ENCODE data around the gene ATG2A. TPM values are rescaled to one million over a fixed set of nuclear protein-coding genes. Genes with fewer than 3 reads are reported as not detected.

The ATG2A gene
- total RNA-seq, 3 donors from 2014 or later, result 35.4 to 39.8 (median 36.6) TPM

DNA sequence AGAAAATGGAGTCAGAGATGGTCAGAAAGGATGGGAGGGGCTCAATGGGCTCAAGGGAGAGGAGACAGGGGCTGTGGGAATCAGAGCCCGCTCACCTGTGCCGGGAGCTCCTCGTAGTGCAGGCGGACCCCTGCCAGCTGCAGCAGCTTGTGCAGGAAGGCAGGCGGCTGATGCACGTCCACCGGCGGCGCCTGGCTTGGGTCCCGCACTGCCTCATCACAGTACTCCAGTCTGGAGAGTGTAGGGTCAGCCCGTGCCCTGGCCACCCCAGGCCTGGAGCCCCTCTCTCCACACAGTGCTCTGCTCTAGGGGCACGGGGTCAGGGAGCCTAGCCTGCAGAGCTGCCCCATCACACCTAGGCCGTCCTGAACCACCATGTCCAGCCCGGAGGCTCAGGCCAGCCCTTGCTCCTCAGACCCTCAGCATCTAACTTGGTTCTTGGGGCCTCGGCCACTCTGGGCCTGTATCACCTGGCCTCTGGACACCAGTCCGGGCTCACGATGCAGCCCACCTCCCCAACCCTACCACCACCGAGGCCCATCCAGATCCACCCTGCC, 3.8 kb downstream of the ATG2A start:
- ATAC-seq, result no peak
- intact Hi-C loops (cut with DNase I, micrococcal nuclease), result no loop called here
- no peak for DNase-seq

DNA sequence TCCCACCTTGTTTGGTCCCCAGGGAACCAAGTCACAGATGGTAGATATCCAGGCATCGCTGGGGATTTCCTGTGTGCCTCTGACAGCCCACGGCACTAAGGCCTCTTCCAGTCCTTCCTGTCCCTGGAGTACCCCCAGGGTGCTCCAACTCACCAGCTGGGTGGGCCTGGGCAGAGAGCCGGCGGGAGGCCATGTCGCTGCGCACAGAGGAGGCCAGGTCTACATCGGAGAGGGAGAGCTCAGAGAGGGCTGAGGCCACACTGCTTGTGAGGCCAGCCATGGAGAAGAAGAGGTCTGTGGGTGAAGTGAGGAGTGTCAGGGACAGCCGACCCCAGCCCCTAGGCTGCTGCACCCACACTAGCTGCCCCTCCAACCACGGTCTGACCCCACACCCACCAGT, 5.3 kb downstream of the ATG2A start:
- Histone ChIP-seq H3K4me1 (ENCODE audit: low read depth) (peaks cover 13% of the 10 kb centered on the region), H3K4me3 (no peak overlapping the region), H3K36me3 (ENCODE audit: low read depth) (peaks cover 18% of the 10 kb centered on the region), H3K9me3 (no peaks in the 10 kb centered on the region)
- TF ChIP-seq, protein P1, sequence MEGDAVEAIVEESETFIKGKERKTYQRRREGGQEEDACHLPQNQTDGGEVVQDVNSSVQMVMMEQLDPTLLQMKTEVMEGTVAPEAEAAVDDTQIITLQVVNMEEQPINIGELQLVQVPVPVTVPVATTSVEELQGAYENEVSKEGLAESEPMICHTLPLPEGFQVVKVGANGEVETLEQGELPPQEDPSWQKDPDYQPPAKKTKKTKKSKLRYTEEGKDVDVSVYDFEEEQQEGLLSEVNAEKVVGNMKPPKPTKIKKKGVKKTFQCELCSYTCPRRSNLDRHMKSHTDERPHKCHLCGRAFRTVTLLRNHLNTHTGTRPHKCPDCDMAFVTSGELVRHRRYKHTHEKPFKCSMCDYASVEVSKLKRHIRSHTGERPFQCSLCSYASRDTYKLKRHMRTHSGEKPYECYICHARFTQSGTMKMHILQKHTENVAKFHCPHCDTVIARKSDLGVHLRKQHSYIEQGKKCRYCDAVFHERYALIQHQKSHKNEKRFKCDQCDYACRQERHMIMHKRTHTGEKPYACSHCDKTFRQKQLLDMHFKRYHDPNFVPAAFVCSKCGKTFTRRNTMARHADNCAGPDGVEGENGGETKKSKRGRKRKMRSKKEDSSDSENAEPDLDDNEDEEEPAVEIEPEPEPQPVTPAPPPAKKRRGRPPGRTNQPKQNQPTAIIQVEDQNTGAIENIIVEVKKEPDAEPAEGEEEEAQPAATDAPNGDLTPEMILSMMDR (IDR thresholded peaks at IDR 0.05), result no peak
- intact Hi-C loops (cut with DNase I, micrococcal nuclease), result no loop called here
- ATAC-seq, result no peak
- no peak for DNase-seq

More for the DNA sequence above, 3.8 kb downstream of the ATG2A start:
- Histone ChIP-seq H3K4me3 (no peak overlapping the region), H3K36me3 (ENCODE audit: low read depth) (peaks cover 22% of the 10 kb centered on the region), H3K9me3 (no peaks in the 10 kb centered on the region), H3K4me1 (ENCODE audit: low read depth) (peaks cover 22% of the 10 kb centered on the region)
- TF ChIP-seq, protein P1 (IDR thresholded peaks at IDR 0.05), result no peak

DNA sequence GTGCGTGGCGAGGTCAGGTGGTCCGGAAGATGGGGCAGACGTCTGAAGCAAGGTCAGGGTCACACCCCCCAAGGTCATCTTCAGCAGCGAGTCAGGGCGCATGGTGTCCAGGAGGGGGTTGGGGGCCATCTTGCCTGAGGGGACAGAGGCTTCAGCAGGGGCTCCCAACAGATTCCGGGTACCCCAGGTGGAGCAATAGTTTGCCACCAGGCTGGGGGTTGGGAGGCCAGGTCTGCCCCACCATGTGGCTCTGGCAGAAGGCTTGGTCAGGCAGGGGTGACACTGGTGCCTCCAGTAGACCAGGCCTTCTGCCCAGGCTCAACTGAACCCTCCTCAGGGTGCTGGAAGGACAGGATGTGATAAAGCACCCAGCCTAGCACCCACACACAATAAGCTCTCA, 5.9 kb downstream of the ATG2A start:
- TF ChIP-seq, protein P1 (IDR thresholded peaks at IDR 0.05), result no peak
- Histone ChIP-seq H3K9me3 (no peaks in the 10 kb centered on the region), H3K4me1 (ENCODE audit: low read depth) (peaks cover 10% of the 10 kb centered on the region), H3K4me3 (no peak overlapping the region), H3K36me3 (ENCODE audit: low read depth) (peaks cover 18% of the 10 kb centered on the region)
- ATAC-seq (no peak), DNase-seq (no peak)
- intact Hi-C loops (cut with DNase I, micrococcal nuclease), result no loop called here

DNA sequence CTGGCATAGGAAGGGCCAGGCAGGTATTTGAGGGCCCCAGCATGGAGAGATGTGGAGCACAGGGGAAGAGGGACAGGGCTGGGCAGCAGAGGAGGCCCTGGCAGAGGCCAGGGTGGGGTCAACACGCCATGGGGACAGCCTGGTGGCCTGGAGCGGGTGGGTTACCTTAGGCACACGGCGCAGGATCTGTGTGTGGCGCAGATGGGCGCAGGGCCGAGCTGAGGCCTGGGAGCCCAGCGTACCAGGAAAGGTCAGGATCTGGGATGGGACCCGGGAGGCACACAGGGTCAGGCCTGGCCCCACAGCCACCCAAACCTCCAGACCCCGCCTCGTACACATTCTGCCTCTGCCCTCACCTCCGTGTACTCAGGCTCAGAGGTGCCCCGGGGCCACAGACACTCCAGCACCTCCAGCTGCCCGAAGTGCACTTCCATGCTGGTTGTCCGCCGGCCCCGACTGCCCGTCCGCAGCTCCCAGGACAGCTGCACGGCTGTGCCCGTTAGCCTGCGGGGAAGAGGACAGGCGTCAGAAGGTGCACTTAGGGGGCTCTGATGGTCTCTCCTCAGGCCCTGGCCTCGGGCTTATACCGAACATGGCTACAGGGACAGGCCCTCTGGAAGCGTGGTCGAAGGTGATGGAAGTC, 6.4 kb downstream of the ATG2A start:
- ATAC-seq (no peak), DNase-seq (no peak)
- no peak overlapping the region for H3K4me3 ChIP-seq
- TF ChIP-seq, protein P1 (IDR thresholded peaks at IDR 0.05), result no peak
- peaks cover 18% of the 10 kb centered on the region for H3K36me3 ChIP-seq (ENCODE audit: low read depth)
- intact Hi-C loops (cut with DNase I, micrococcal nuclease), result no loop called here
- no peaks in the 10 kb centered on the region for H3K9me3 ChIP-seq
- peaks cover 5% of the 10 kb centered on the region for H3K4me1 ChIP-seq (ENCODE audit: low read depth)

DNA sequence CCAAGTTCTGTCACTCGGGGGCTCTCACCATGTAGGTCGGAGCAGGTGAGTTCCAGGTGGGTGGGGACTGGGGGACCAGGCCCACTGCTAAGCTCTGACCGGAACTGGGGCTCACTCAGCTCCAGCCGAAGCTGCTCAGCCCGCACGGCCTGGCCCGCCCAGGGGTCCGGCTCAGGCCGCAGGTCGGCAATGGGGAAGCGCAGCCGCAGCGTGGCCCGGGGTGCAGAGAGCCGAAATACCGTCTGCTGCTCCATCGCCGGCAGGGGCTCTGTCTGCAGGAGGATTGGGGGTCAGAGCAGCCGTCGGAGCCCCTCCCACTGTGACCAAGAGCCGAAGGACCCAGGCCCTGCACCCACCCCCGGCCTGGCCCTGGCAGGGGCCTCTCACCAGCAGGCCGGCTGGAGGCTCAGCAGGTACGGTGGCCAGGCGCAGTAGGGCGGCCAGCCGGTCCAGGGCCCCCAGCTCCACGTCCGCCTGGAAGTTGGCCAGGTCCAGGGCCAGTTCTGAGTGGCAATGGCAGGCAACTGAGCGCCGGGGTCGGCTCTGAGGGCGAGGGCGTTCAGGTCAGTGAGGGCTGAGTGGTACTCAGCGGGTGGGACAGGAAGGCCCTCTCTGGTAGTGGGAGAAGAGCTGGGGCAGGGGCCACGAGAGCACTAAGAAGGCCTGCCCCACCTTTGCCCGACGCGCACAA, 7.2 kb downstream of the ATG2A start:
- ATAC-seq (no peak), DNase-seq (no peak)
- H3K36me3 ChIP-seq (ENCODE audit: low read depth), result peaks cover 18% of the 10 kb centered on the region
- TF ChIP-seq, protein P1 (IDR thresholded peaks at IDR 0.05), result no peak
- intact Hi-C loops (cut with DNase I, micrococcal nuclease), result no loop called here
- no peaks in the 10 kb centered on the region for H3K9me3 ChIP-seq
- H3K4me3 ChIP-seq, result no peak overlapping the region
- no peaks in the 10 kb centered on the region for H3K4me1 ChIP-seq (ENCODE audit: low read depth)
